GM21576 (cell line): Measurements from ENCODE around the gene MGAM2.
"Not testable (repeated sequence)": the region's sequence is repeated elsewhere in the genome, so short reads cannot be mapped to it uniquely, and the experiment has no call there.

Source experiments
- ATAC-seq: cut with Tn5 transposase; IDR thresholded peaks from one replicate; pipeline ENCODE4 v1.9.1; 2021; ENCODE audit warnings: mild to moderate bottlenecking, moderate library complexity; ENCODE audit not compliant: unreplicated experiment

The MGAM2 gene

DNA sequence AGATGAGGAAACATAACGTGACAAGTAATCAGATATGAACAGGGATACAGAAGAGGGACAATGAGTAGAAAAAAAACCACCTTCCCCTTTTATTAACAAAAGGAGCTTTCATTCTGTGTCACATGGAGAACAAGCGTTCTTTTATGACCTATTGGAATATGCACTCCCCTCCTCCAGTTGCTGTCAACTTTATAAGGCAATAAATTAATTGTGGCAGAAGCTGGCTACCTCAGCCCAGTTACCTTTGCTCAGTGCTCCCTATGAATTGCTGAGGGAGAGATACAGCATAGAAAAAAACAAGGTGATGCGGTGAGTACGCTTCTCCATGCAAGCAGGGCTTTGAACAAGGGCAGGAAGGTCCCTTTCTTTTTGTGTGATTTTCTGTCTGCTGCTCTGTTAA lies at the start of gene MGAM2:
Gene MGAM2, plus strand, starts transcription at position 220 of the 400 bp plus-strand sequence. CDS start 5,156 bp downstream, outside the sequence.
- no peak for ATAC-seq

DNA sequence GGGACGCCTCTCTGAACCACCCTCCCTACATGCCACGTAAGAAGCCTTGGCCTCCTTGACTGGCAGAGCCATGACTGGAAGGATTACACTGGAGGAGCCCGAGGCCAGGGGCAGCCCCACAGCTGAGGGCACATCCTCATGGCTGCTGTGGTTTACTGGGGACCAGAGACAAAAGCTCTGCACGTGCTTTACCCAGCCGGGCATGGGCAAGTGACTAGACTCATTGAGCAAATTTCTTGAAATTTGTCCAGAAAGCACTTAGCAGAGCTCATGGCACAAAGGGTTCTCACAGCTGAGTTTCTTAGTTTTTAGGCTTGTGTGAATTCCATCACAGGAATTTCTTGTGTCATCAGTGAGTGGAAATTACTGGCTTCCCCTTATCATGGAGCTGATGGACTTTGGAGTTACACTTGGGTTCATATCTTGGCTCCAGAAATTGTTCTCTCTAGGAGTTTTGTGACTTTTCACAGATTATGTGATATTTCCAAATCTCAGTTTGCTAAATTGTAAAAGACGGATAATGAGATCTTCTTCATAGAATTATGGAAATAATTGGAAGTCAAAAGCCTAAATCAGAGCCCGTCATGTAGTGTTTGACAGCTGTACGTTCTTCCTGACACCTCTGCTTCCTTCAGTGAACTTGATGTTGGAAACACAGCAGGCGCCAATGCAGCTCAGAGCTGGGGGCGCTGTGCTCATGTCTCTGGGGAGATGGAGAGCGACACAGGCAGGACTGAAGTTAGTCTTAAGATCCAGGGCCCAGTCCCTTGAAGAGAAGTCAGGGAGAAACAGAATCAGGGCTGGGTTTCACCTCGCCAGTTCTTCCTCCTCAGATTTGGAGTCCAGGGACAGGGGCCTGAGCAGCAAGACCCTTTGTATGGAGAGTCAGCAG lies 47.7 kb upstream of the MGAM2 start:
- no peak for ATAC-seq

DNA sequence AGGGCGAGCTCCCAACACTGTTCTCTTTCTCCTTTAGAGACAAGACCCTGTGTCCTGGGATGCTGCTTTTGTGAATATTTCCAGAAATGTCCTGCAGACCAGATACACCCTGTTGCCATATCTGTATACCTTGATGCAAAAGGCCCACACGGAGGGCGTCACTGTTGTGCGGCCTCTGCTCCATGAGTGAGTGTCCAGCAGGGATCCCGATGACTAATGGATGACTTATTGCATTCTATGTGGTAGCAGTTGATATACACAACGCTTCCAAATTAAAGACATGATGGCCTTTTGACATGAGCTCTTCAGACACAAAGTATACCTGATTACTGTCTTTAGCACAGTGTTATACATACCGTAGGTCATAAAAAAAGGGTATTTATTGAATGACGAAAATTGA lies 45.0 kb upstream of the MGAM2 start:
- no peak for ATAC-seq

GRCh38 chr7:142077762-142078161 lies 33.8 kb upstream of the MGAM2 start:
- no peak for ATAC-seq

- ATAC-seq: no peak
These were observed 27.9 kb upstream of the MGAM2 start for GRCh38 chr7:142083605-142084004.

DNA sequence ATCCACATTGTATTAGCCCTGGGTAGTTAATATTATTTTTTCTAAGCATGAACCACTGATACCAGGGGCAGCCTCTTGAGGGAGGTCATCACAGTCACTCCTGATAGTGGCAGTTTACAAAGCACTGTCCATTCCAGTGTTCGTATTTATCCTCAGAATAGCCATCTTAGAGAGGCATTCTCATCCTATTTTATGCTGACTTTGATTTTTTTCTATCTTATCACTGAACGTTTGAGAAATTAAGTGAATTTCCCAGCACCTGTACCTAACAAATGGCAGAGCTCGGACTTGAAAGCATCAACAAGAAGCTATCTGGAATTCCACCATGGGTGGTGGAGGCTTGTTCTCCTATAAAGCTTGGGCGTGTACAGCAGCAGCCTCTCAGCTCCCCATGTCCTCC lies 26.1 kb upstream of the MGAM2 start:
- ATAC-seq: no peak

DNA sequence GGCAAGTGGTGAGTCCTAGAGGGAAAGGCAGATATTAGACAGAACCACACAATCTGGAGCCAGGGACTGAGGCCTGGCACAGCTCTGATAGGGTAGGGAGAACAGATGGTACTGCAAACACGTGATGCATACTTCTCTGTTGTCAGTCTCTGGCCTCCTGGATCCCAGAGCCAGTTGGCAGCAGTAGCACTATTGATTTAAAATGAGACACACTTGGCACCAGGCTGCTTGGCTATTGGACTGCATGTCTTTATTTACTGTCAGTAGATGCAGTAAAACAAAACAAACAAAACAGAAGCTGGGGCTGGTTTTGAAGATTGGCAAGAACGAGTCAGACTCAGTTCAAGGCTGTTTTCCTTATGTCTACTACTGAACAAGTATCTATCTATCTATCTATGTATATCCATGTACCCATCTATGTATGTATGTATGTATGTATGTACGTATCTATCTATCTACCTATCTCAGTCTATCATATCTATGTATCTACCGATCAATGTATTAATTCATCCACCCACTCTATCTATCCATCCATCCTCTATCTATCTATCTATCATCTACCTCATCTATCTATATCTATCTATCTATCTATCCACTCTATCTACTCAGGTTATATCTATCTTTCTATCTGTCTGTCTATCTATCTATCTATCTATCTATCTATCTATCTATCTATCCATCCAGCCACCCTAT lies 23.4 kb upstream of the MGAM2 start:
- no peak for ATAC-seq

GRCh38 chr7:142089035-142089434 lies 22.5 kb upstream of the MGAM2 start:
- no peak for ATAC-seq

DNA sequence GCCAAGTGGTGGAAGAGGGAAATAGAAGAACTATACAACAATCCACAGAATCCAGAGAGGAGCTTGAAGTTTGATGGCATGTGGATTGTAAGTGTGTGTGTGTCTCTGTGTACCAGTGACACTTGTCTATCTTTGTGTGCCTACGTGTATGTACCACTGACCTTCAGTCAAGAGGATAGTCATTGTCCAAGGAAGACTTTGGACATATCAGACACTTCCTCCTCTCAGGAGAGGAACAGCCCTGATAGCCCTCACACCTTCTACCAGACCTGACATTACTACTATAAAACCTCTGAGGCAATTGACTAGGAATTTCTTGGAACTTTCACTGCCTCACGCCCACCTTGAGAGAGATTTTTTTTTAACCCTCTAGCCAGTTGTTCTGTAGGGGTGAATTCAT lies 19.6 kb upstream of the MGAM2 start:
- no peak for ATAC-seq

GRCh38 chr7:142094861-142095260 lies 16.7 kb upstream of the MGAM2 start:
- ATAC-seq: no peak

DNA sequence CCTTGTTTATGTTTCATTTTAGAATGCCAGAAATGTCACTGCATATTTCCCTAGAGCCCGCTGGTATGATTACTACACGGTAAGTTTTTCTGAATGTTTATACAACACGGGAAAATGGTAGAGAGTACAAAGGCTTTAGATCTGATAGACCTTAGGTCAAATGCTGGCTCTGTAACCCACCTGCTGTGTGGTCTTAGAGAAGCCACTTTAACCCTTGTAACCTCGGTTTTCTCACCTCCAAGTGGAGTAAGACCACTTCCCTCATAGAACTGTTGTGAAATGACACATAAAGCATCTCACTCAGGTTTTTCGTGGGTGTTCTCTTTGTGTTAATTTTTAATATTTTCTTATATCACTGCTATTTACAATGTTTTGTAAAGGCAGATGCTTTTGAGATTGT lies 13.9 kb upstream of the MGAM2 start:
- ATAC-seq: no peak

DNA sequence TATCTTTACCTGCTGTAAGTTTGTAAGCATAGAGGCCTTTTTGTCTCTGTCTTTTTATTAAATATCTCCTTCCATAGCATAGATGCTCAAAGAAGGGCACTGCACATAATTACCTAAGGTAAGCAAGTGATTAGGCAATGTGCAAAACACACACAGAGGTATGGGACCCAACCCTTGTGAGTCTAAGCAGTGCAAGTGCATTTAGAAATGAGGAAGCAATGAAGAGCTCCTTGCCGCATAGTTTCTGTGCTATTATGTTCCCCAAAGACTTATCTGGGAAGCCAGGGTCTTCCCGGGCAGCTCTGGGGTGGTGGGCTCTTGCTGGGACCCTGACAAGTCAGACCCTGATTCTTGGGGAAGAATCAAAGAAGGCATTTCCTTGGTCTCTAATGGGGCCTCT lies 13.5 kb upstream of the MGAM2 start:
- ATAC-seq: no peak

DNA sequence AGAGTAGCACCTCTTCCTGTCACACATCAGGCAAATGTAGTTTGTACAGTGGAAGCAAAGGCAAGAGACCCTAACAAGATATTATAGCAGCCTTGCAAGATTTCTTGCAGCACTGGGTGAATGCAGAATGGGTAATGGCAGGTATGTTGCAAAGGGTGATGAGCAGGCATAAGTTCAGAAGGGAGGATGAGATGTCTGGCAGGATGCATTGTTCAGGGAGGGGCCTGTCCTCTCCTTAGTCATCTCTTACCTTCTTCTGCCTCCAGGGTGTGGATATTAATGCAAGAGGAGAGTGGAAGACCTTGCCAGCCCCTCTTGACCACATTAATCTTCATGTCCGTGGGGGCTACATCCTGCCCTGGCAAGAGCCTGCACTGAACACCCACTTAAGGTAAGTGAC lies 12.2 kb upstream of the MGAM2 start:
- ATAC-seq: not testable (repeated sequence)

DNA sequence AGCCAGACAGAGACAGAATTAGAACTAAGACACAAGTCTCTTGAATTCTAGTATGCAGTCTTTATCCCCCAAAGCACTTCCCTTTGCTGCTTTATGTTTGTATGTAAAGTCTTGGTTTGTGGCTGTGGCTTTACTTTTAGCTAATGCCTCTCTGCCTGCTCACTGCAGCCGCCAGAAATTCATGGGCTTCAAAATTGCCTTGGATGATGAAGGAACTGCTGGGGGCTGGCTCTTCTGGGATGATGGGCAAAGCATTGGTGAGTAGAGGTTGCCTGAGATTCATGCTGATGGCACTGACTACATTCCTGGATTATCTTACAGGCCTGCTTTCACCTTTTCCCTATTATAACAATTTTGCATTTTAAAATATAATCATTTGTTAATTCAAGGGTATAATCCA lies 10.9 kb upstream of the MGAM2 start:
- ATAC-seq: no peak

DNA sequence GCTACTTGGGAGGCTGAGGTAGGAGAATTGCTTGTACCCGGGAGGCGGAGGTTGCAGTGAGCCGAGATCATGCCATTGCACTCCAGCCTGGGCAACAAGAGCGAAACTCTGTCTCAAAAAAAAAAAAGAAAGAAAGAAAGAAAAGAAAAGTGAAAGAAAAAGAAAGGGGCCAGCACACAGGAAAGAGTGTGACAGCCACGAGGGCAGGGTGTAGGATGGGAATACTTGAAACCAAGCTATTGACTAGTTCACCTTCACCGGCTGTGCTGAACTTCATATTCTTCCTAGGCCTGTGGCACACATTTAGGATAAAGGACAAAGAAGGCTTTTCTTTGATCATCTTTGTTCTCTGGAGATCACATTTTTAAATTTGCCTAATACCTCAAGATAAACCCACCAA lies 9.7 kb upstream of the MGAM2 start:
- ATAC-seq: not testable (repeated sequence)

DNA sequence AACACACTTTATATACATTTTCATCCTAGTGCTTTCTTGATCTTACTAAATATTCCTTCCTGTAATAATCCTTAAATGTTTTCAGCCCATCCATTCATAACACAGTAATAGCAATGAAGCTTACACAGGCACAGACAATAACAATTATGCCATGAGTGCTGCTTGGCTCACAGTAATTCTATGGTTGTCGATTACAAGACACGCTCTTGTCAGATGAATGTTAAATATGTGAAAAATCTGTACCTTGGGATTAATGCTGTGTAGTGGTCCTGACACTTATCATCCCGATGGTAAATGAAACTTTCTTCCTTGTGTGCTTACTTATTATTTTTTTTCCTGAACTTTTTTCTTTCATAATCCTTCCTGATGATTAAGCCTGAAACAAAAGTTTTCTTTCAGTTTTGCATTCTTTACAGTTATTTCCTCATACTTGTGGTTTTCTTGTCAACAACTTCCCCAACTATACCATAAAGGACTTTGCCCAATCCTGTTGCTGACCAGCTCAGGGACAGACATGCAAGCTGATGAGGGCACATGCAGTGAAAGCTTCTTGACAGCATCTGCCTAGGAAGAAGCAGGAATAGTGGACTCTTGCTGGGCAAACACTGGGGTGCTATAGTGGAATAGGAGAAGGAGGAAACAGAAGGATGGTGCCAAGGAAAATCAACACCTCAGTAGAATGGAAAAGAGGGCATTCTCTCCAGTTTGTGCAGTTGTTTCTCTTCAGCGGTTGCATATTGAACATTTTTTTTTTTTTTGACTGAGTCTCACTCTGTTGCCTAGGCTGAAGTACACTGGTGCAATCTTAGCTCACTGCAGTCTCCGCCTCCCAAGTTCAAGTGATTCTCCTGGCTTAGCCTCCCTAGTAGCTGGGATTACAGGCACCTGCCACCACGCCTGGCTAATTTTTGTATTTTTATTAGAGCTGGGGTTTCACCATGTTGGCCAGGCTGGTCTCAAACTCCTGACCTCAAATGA lies 6.7 kb upstream of the MGAM2 start:
- ATAC-seq: no peak

GRCh38 chr7:142108728-142109505 lies 2.6 kb upstream of the MGAM2 start:
- no peak for ATAC-seq

DNA sequence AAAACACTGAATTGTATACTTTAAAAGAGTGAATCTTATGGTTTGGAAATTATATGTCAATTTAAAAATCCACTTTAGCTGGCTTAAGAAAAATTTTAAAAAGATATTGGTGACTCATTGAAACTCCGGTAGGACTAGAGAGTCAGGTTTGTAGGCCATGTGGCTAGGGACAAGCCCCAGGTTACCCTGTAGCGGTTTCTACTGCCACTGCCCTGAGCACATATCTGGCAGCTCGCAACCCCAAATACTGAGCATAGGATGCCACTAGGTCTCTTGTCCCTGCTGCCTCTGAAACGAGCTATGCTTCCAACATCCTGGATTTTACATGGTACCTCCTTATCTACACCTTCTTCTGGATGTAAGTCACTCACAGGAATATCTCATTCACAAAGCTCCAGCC lies 1.4 kb upstream of the MGAM2 start:
- no peak for ATAC-seq

GRCh38 chr7:142110638-142111037 lies 880 bp upstream of the MGAM2 start:
- no peak for ATAC-seq

GRCh38 chr7:142112086-142112485 lies 568 bp downstream of the MGAM2 start:
- ATAC-seq: no peak
